Measurements from ENCODE around the gene SEPTIN14.
"Not testable (repeated sequence)": the region's sequence is repeated elsewhere in the genome, so short reads cannot be mapped to it uniquely, and the experiment has no call there.

Gene SEPTIN14

DNA sequence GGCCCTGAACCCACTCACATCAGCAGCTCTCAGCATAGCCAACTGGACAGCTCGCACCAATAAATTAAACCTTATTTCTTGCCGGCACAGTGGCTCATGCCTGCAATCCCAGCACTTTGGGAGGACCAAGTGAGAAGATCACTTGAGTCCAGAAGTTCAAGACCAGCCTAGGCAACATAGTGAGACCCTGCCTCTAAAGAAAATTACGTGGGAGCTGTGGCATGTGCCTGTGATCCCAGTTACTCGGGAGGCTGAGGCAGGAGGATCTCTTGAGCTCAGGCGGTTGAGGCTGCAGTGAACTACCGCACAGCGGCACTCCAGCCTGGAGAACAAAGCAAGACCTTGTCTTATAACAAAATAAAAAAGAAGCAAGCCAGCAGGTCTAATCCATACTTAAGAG is 75.7 kb downstream of the SEPTIN14 start:
- TF ChIP-seq ZFP30 (CRISPR knock-in tag; IDR thresholded peaks at IDR 0.05) = no peak
- no peak for TF ChIP-seq ARNTL (CRISPR knock-in tag; IDR thresholded peaks at IDR 0.05; ENCODE audit: borderline replicate concordance, low read depth)
- no peak for TF ChIP-seq ZNF565 (CRISPR knock-in tag; conservative IDR thresholded peaks at IDR 0.05; ENCODE audit: low read depth)
- no peak for TF ChIP-seq ESRRG (CRISPR knock-in tag; IDR thresholded peaks at IDR 0.05)
- no peak for TF ChIP-seq POU6F1 (CRISPR knock-in tag; IDR thresholded peaks at IDR 0.05; ENCODE audit: borderline replicate concordance, low read depth)
- no peak for TF ChIP-seq CSRNP3 (CRISPR knock-in tag; IDR thresholded peaks at IDR 0.05)
- TF ChIP-seq OSR1 (CRISPR knock-in tag; IDR thresholded peaks at IDR 0.05) = no peak
- TF ChIP-seq RARB (CRISPR knock-in tag; IDR thresholded peaks at IDR 0.05) = no peak
- TF ChIP-seq SNAI2 (CRISPR knock-in tag; IDR thresholded peaks at IDR 0.05) = no peak
- TF ChIP-seq, protein P1, sequence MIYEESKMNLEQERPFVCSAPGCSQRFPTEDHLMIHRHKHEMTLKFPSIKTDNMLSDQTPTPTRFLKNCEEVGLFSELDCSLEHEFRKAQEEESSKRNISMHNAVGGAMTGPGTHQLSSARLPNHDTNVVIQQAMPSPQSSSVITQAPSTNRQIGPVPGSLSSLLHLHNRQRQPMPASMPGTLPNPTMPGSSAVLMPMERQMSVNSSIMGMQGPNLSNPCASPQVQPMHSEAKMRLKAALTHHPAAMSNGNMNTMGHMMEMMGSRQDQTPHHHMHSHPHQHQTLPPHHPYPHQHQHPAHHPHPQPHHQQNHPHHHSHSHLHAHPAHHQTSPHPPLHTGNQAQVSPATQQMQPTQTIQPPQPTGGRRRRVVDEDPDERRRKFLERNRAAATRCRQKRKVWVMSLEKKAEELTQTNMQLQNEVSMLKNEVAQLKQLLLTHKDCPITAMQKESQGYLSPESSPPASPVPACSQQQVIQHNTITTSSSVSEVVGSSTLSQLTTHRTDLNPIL (CRISPR knock-in tag; IDR thresholded peaks at IDR 0.05; ENCODE audit: low read depth) = no peak
- TF ChIP-seq ZNF8 (CRISPR knock-in tag; IDR thresholded peaks at IDR 0.05) = no peak
- TF ChIP-seq ZC3H10 (CRISPR knock-in tag; IDR thresholded peaks at IDR 0.05) = no peak

DNA sequence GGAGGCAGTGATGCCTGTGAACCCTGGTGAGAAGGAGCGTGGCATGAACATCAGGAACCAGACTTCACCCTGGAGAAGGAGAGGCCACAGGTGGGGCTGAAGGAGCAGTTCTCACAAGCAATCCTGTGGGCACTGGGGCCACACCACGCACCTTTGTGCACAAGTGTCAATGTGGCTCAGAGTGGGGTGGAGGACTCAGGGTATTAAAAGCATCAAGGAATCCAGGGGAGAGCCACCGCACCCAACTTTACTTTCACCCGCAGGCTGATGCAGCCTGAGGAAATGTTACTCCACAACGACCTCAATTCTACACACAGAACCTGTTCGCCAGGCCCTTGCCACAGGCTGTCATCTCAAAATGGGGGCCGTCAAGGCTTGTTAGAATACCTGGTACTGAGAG is 77.1 kb downstream of the SEPTIN14 start:
- not testable (repeated sequence) for ATAC-seq

More for the DNA sequence above, 75.7 kb downstream of the SEPTIN14 start:
- ATAC-seq = no peak

DNA sequence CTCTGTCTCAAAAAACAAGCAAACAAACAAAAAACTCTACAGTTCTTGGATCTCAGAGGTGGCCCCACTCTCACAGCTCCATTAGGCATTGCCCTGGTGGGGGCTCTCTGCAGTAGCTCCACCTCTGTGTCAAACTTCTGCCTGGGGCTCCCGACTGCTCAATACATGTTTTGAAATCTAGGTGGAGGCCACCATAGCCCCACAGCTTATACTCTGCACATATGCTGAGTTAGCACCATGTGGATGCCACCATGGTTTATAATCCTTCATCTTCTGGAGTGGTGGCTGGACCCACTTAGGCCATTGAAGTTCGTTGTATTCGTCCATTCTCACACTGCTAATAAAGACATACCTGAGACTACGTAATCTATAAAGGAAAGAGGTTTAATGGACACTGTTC is 78.4 kb downstream of the SEPTIN14 start:
- ATAC-seq = no peak
- no peak for TF ChIP-seq ZFP30 (CRISPR knock-in tag; IDR thresholded peaks at IDR 0.05)
- TF ChIP-seq POU6F1 (CRISPR knock-in tag; IDR thresholded peaks at IDR 0.05; ENCODE audit: borderline replicate concordance, low read depth) = no peak
- TF ChIP-seq ZNF70 (CRISPR knock-in tag; IDR thresholded peaks at IDR 0.05) = no peak
- TF ChIP-seq ESRRG (CRISPR knock-in tag; IDR thresholded peaks at IDR 0.05) = no peak
- TF ChIP-seq ZC3H10 (CRISPR knock-in tag; IDR thresholded peaks at IDR 0.05) = no peak

- TF ChIP-seq ISL1 (CRISPR knock-in tag; IDR thresholded peaks at IDR 0.05) (no peak), TSHZ2 (CRISPR knock-in tag; IDR thresholded peaks at IDR 0.05) (no peak), RARB (CRISPR knock-in tag; IDR thresholded peaks at IDR 0.05) (no peak), ZFP30 (CRISPR knock-in tag; IDR thresholded peaks at IDR 0.05) (no peak), OSR1 (CRISPR knock-in tag; IDR thresholded peaks at IDR 0.05) (no peak)
- ATAC-seq = no peak
These were observed 83.9 kb downstream of the SEPTIN14 start for GRCh38 chr7:55778631-55779030.

DNA sequence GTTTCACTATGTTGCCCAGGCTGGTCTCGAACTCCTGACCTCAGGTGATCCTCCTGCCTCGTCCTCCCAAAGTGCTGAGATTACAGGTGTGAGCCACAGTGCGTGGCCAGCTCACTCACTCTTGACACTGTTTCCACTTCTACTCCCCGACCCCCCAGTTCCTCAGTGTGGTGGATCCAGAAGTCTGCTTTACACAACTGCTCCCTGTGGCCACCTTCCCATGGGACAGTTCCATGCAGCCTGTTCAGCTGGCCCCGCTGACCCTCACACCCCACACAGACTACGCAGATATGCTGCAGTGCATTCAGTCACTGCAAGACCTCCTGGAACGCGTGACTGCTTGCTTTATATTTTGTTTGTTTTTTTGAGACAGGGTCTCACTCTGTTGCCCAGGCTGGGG is 86.4 kb downstream of the SEPTIN14 start:
- no peak for TF ChIP-seq ISL1 (CRISPR knock-in tag; IDR thresholded peaks at IDR 0.05)
- no peak for TF ChIP-seq TOX (CRISPR knock-in tag; IDR thresholded peaks at IDR 0.05; ENCODE audit: borderline replicate concordance)
- TF ChIP-seq SNAI2 (CRISPR knock-in tag; IDR thresholded peaks at IDR 0.05) = no peak
- no peak for TF ChIP-seq PPARA (CRISPR knock-in tag; IDR thresholded peaks at IDR 0.05; ENCODE audit: borderline replicate concordance)
- TF ChIP-seq ARNTL (CRISPR knock-in tag; IDR thresholded peaks at IDR 0.05; ENCODE audit: borderline replicate concordance, low read depth) = no peak
- TF ChIP-seq PATZ1 (CRISPR knock-in tag; IDR thresholded peaks at IDR 0.05; ENCODE audit: borderline replicate concordance) = no peak
- no peak for TF ChIP-seq ZNF8 (CRISPR knock-in tag; IDR thresholded peaks at IDR 0.05)
- ATAC-seq = no peak
